ENCODE data around the gene SLC18B1.

Gene SLC18B1

GRCh38 chr6:132741281-132741680 lies 57.2 kb downstream of the SLC18B1 start:
- DNase-seq, result no peak

- DNase-seq, result peak; percentile 63
These were observed 62.2 kb downstream of the SLC18B1 start for GRCh38 chr6:132736239-132736638.

- DNase-seq, result no peak
These were observed 63.7 kb downstream of the SLC18B1 start for GRCh38 chr6:132734694-132735236.

DNA sequence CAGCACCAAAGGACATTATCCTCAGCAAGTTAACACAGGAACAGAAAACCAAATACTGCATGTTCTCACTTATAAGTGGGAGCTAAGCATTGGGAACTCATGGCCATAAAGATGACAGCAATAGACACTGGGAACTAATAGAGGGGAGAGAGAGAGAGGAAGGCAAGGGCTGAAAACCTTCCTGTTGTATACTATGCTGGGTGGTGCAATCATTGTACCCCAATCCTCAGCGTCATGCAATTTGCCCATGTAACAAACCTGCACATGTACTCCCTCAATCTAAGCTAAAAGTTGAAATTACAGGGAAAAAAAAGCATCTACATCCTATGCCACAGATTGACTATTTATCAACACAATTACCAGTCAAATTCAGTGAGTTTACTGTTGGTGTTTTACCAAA lies 64.6 kb downstream of the SLC18B1 start:
- DNase-seq, result no peak

- DNase-seq, result no peak
These were observed 65.2 kb downstream of the SLC18B1 start for GRCh38 chr6:132733283-132733682.

GRCh38 chr6:132731086-132731485 lies 67.4 kb downstream of the SLC18B1 start:
- no peak for DNase-seq

- no peak for DNase-seq
These were observed 67.9 kb downstream of the SLC18B1 start for GRCh38 chr6:132730560-132730959.

- DNase-seq, result no peak
These were observed 69.8 kb downstream of the SLC18B1 start for GRCh38 chr6:132728616-132729015.

- no peak for DNase-seq
These were observed 71.8 kb downstream of the SLC18B1 start for GRCh38 chr6:132726608-132726975.

DNA sequence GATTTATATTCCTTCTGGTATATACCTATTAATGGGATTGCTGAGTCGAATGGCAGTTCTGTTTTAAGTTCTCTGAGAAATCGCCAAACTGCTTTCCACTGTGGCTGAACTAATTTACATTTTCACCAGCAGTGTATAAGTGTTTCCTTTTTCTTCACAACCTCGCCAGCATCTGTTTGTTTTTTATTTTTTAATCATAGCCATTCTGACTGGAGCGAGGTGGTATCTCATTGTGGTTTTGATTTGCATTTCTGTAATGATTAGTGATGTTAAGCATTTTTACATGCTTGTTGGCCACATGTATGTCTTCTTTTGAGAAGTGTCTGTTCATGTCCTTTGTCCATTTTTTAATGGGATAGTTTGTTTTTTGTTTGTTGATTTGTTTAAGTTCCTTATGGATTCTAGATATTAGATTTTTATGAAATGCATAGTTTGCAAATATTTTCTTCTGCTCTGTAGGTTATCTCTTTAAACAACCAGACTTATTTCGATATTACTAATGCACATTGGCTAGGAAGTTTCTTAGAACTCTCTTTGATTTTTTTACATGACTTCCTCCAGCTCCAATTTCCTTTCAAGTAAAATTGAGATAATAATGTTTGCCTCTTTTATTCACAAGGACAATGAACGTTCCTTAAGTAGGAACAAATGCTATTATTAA lies 72.4 kb downstream of the SLC18B1 start:
- peak; percentile 58 for DNase-seq

DNA sequence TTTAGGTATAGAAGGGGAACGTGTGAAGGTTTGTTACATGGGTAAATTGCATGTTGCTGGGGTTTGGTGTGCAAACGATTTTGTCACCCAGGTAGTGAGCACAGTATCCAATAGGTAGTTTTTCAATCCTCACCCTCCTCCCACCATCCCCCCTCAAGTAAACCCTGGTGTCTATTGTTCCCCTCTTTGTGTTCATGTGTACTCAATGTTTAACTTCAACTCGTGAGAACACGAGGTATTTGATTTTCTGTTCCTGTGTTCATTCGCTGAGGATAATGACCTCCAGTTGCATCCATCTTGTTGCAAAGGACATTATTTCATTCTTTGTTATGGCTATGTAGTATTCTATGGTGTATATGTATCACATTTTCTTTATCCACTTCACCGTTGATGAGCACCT lies 73.0 kb downstream of the SLC18B1 start:
- no peak for DNase-seq

GRCh38 chr6:132719736-132720448 lies 78.5 kb downstream of the SLC18B1 start:
- DNase-seq, result no peak

Measured in activated CD4-positive, alpha-beta T cell treated with anti-CD3 and anti-CD28 coated beads, Interleukin-2, amount 50 U/mL, for 16 hours (primary cell).